Right cardiac atrium (tissue), 5 donors: Measurements from ENCODE around the gene PSMF1. TPM values are rescaled to one million over a fixed set of nuclear protein-coding genes. Genes with fewer than 3 reads are reported as not detected.
"Not testable (repeated sequence)": the region's sequence is repeated elsewhere in the genome, so short reads cannot be mapped to it uniquely, and the experiment has no call there.

Experiments used
- ATAC-seq, 2 donors: fragments of 200-7000 bp; cut with Tn5 transposase; one replicate each; pipeline versions ENCODE4 v1.8.0 to v1.9.1; 2020; ENCODE audit warnings: moderate library complexity in 2 of 2, mild to moderate bottlenecking in 1 of 2
- DNase-seq, 3 donors: peaks; one replicate each; pipeline ENCODE4 v3.0.0-alpha.2; 2020
- H3K27ac ChIP-seq: one replicate; pipeline ENCODE4 v1.5.1; 2013; ENCODE audit warnings: mild to moderate bottlenecking, low read length, control low read depth, moderate library complexity
- H3K27me3 ChIP-seq: one replicate; pipeline ENCODE4 v1.6.1; 2013; ENCODE audit not compliant: control insufficient read depth, insufficient read depth
- H3K4me1 ChIP-seq: one replicate; pipeline ENCODE4 v1.6.1; 2013; ENCODE audit warnings: low read length; ENCODE audit not compliant: control insufficient read depth, insufficient read depth
- H3K4me3 ChIP-seq: one replicate; pipeline ENCODE4 v1.5.1; 2013; ENCODE audit warnings: low read length, control low read depth
- H3K9me3 ChIP-seq: one replicate; pipeline ENCODE4 v1.6.1; 2013; ENCODE audit warnings: low read length; ENCODE audit not compliant: control insufficient read depth
- WGBS: extraction: QIAGEN DNeasy Blood & Tissue Kit; methylation state at CpG from one replicate; pipeline ENCODE4 v1.1.7; 2013; 5-methylcytosine and 5-hydroxymethylcytosine counted together
- intact Hi-C, 4 donors: fragments of 100-400 bp; cut with DNase I; formaldehyde crosslinking; loops; one replicate each; pipeline versions ENCODE4 v1.11.0 to v1.14.0; 2022 to 2023
- polyA plus RNA-seq: library from polyadenylated mRNA; stranded (reverse); fragments of 200-250 nt; gene quantifications from one replicate; pipeline ENCODE4 v1.2.3, GENCODE V29; 2013
- total RNA-seq, 4 donors: library from RNA; stranded (reverse); fragmentation: NEBNext Ultra II Directional; extraction: Animal tissue kit (Norgen Biotek cat#: 25700); gene quantifications; one replicate each; pipeline ENCODE4 v1.2.1, GENCODE V29; 2021
- donor health status: healthy with polysubstance abuse.
- donor health status: DM: no; HTN: yes; CAD: no.
- donor health status: DM: no; HTN: no; CAD: no.
- donor health status: DM: no; HTN: yes; CAD: no; lungs with severe emphysema.
- donor health status: DM: yes; HTN: yes; CAD: no.

Gene PSMF1
- total and polyA plus RNA-seq, 5 donors, result 49.1 to 128 (median 115) TPM

- Histone ChIP-seq H3K27ac (no peak overlapping the region), H3K27me3 (no peaks in the 10 kb centered on the region), H3K4me1 (no peaks in the 10 kb centered on the region), H3K4me3 (no peak overlapping the region), H3K9me3 (no peaks in the 10 kb centered on the region)
- intact Hi-C loops, result no loop called here
- 66% methylated on average over 10 of the region's 10 CpGs for WGBS
- DNase-seq (peak in 1 of 3 donors; percentile 34), ATAC-seq (peak; percentile 75 to 76)
Measured at GRCh38 chr20:1144401-1145172, 26.2 kb downstream of the PSMF1 start.

- no peak overlapping the region for H3K4me3 ChIP-seq
- H3K4me1 ChIP-seq, result peaks cover 2% of the 10 kb centered on the region
- ATAC-seq (no peak), DNase-seq (no peak)
- intact Hi-C loops, result no loop called here
- 82% methylated on average over 5 of the region's 5 CpGs for WGBS
- no peaks in the 10 kb centered on the region for H3K27me3 ChIP-seq
- no peak overlapping the region for H3K27ac ChIP-seq
- no peaks in the 10 kb centered on the region for H3K9me3 ChIP-seq
Measured at GRCh38 chr20:1146957-1147356, 28.6 kb downstream of the PSMF1 start.

- DNase-seq, H3K27me3 ChIP-seq, intact Hi-C loops, H3K4me3 ChIP-seq, H3K9me3 ChIP-seq, ATAC-seq, H3K4me1 ChIP-seq, H3K27ac ChIP-seq: not testable (repeated sequence)
- WGBS, result 99% methylated on average over 2 of the region's 2 CpGs
Measured at GRCh38 chr20:1149812-1150211, 31.4 kb downstream of the PSMF1 start.

DNA sequence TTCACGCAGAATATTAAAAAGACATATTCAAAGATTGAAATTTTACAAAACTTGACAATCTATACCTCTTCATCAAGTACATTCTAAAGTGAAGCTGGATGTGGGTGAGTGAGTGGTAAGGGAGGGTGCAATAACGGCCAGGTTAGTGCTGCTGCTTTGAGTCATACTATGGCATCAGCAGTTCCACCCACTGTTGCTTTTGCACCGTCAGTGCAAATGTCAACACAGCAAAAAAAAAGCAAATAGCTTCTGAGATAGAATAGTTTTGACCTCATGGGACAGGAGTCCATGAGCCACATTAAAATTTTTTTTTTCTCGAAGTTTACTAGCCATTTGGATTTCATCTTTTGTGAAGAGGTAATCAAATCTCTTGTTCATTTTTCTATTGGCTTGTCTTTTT lies 31.8 kb downstream of the PSMF1 start:
- no peaks in the 10 kb centered on the region for H3K9me3 ChIP-seq
- DNase-seq (no peak), ATAC-seq (no peak)
- 79% methylated on average over 4 of the region's 4 CpGs for WGBS
- H3K4me1 ChIP-seq, result peaks cover 4% of the 10 kb centered on the region
- H3K4me3 ChIP-seq, result no peak overlapping the region
- H3K27ac ChIP-seq, result no peak overlapping the region
- no peaks in the 10 kb centered on the region for H3K27me3 ChIP-seq
- intact Hi-C loops, result no loop called here

DNA sequence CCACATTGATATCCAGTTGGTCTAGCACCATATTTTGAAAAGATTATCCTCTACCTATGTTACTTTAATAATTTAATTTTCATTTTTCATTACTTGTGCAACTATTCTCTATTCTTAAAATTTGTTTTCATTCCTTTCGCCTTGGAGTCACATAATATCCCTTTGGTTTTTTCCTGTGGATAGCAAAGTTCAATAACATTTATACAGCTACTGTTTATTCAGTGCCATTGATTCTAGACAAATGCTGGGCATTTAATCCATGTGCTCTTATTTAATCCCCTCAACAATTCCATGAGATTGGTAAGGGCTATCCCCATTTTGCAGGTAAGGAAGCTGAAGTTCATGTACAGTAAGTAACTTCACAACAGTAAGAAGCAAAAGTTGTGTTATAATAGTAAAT lies 32.6 kb downstream of the PSMF1 start:
- DNase-seq (no peak), ATAC-seq (no peak)
- Histone ChIP-seq H3K9me3 (no peaks in the 10 kb centered on the region), H3K4me3 (no peak overlapping the region), H3K27me3 (no peaks in the 10 kb centered on the region), H3K4me1 (peaks cover 4% of the 10 kb centered on the region), H3K27ac (no peak overlapping the region)
- intact Hi-C loops, result no loop called here
- WGBS, result 99% methylated on average over 1 of the region's 1 CpG

GRCh38 chr20:1154226-1154625 lies 35.8 kb downstream of the PSMF1 start:
- no peaks in the 10 kb centered on the region for H3K9me3 ChIP-seq
- peaks cover 4% of the 10 kb centered on the region for H3K4me1 ChIP-seq
- no peak overlapping the region for H3K4me3 ChIP-seq
- ATAC-seq (no peak), DNase-seq (no peak)
- no peaks in the 10 kb centered on the region for H3K27me3 ChIP-seq
- H3K27ac ChIP-seq, result no peak overlapping the region
- intact Hi-C loops, result no loop called here

- no peak overlapping the region for H3K27ac ChIP-seq
- DNase-seq, result no peak
- H3K4me1 ChIP-seq, result peaks cover 4% of the 10 kb centered on the region
- no peak overlapping the region for H3K4me3 ChIP-seq
- H3K27me3 ChIP-seq, result no peaks in the 10 kb centered on the region
- WGBS, result 73% methylated on average over 1 of the region's 1 CpG
- intact Hi-C loops, result no loop called here
- ATAC-seq, result no peak
- H3K9me3 ChIP-seq, result no peaks in the 10 kb centered on the region
Measured at GRCh38 chr20:1154691-1155090, 36.3 kb downstream of the PSMF1 start.

DNA sequence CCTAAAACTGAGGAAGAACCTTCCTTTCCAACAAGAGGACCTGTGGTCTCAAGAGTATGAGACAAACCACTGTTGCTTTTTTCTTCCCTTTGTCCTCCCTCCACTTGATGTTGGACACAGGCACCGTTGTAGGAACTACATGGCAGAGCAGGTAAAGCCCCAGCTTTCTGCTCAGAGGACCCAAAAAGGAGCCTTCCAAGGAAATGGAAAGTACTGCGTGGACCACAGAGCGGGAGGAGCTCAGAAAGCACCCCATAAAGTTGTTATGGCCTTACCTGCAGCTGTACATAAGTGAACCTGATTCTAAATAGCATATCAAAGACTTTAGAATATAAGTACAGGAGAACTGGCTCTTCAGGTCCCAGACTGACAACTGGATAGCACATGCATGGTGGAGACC lies 36.9 kb downstream of the PSMF1 start:
- peaks cover 3% of the 10 kb centered on the region for H3K4me1 ChIP-seq
- H3K27ac ChIP-seq, result no peak overlapping the region
- DNase-seq (no peak), ATAC-seq (no peak)
- intact Hi-C loops, result no loop called here
- H3K9me3 ChIP-seq, result no peaks in the 10 kb centered on the region
- no peak overlapping the region for H3K4me3 ChIP-seq
- no peaks in the 10 kb centered on the region for H3K27me3 ChIP-seq
- 97% methylated on average over 3 of the region's 3 CpGs for WGBS

- intact Hi-C loops, result no loop called here
- ATAC-seq, result no peak
- Histone ChIP-seq H3K27me3 (no peaks in the 10 kb centered on the region), H3K9me3 (no peaks in the 10 kb centered on the region), H3K4me1 (peaks cover 2% of the 10 kb centered on the region), H3K27ac (no peak overlapping the region), H3K4me3 (no peak overlapping the region)
- DNase-seq, result no peak
- 98% methylated on average over 10 of the region's 10 CpGs for WGBS
Measured at GRCh38 chr20:1160496-1160895, 42.1 kb downstream of the PSMF1 start.

- ATAC-seq, result no peak
- H3K27ac ChIP-seq, result no peak overlapping the region
- H3K9me3 ChIP-seq, result no peaks in the 10 kb centered on the region
- DNase-seq, result no peak
- 97% methylated on average over 12 of the region's 12 CpGs for WGBS
- no peaks in the 10 kb centered on the region for H3K27me3 ChIP-seq
- intact Hi-C loops, result no loop called here
- H3K4me1 ChIP-seq, result peaks cover 2% of the 10 kb centered on the region
- no peak overlapping the region for H3K4me3 ChIP-seq
Measured at GRCh38 chr20:1160991-1161390, 42.6 kb downstream of the PSMF1 start.

DNA sequence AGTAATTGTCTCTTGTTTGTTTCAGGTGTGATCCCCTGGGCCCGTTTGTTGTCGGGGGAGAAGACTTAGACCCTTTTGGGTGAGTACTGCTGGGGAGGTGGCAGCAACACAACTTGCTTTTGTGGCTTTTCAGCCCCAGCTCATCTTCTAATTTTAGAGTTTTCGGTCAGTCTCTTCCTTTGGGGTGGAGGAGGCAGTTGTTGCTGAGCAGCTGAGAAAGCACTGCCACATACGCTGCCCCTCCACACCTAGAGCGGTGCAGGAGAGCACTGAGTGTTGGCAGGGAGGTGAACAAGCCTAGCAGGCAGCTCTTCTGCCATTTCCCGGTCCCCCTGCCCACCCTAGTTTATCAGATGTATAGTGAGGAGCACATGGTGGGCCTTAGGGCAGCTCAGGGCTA lies 44.7 kb downstream of the PSMF1 start:
- H3K4me3 ChIP-seq, result no peak overlapping the region
- WGBS, result 95% methylated on average over 6 of the region's 6 CpGs
- DNase-seq (no peak), ATAC-seq (no peak)
- no peaks in the 10 kb centered on the region for H3K27me3 ChIP-seq
- no peak overlapping the region for H3K27ac ChIP-seq
- no peaks in the 10 kb centered on the region for H3K9me3 ChIP-seq
- H3K4me1 ChIP-seq, result peaks cover 2% of the 10 kb centered on the region
- intact Hi-C loops, result no loop called here

- Histone ChIP-seq H3K27me3 (no peaks in the 10 kb centered on the region), H3K4me1 (peaks cover 2% of the 10 kb centered on the region), H3K4me3 (no peak overlapping the region), H3K9me3 (no peaks in the 10 kb centered on the region), H3K27ac (no peak overlapping the region)
- WGBS, result 80% methylated on average over 2 of the region's 2 CpGs
- ATAC-seq (no peak), DNase-seq (no peak)
- intact Hi-C loops, result no loop called here
Measured at GRCh38 chr20:1163653-1164052, 45.3 kb downstream of the PSMF1 start.
